Measurements from ENCODE around the gene EFHD1. TPM values are rescaled to one million over a fixed set of nuclear protein-coding genes. Genes with fewer than 3 reads are reported as not detected.

EFHD1 gene
- total and polyA plus RNA-seq, 2 of the 13 experiments (the other 11 are each of a cell fraction or from before 2014, with no cell fraction given) = 0.09 TPM; not detected in 1

DNA sequence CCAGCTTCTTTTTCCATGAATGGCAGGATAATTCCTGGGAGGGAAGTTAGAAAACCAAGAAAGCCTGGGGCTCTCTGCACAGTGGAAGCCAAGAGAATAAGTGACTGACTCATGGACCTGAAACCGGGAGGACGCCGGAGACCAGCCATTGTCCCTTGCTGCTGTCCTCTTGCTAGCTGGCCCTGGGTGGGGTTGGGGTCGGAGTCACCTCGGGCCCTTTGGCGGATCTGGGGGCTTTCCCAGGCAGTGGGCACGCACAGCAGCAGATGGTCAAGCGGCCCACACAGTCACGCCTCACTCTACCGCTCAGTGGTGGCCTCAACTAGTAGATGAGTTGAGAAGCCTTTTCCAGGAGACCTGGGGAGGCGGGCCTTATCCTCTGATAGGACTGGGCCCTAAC lies 15.6 kb downstream of the EFHD1 start:
- Histone ChIP-seq H3K27ac (ENCODE audit: extremely low read length, insufficient read depth, low read length) (no peak overlapping the region), H3K27me3 (ENCODE audit: control insufficient read depth in 1 of 2, insufficient read depth in 2 of 2, low read length in 2 of 2) (peaks cover 0 to 7% of the 10 kb centered on the region in 2 experiments; a peak in 1 of 5 replicates)
- intact Hi-C loops (cut with micrococcal nuclease; ENCODE audit: unreplicated experiment) = no loop called here

More for the DNA sequence above, 15.6 kb downstream of the EFHD1 start:
- H3K4me2 ChIP-seq (ENCODE audit: low read depth, low read length) = no peak overlapping the region
- ChIA-PET CTCF (ENCODE audit: low intra/inter-chr PET ratio, low total read pairs) (no interaction called here), POLR2A (no interaction called here)
- no TSS peak for BruUV-seq (replicated peaks)
- DNase-seq (ENCODE audit: low spot score) = no peak
- no peak overlapping the region for H2AFZ ChIP-seq (ENCODE audit: low read length)
- no peak for FAIRE-seq
- no peak overlapping the region for H3K4me3 ChIP-seq (replicated peaks in 1 of 3; ENCODE audit: insufficient read depth in 1 of 3, low read depth in 2 of 3, low read length in 3 of 3)
- no peaks in the 10 kb centered on the region for H3K9me3 ChIP-seq (ENCODE audit: low read length)
- ATAC-seq = no peak
- H3K4me1 ChIP-seq (ENCODE audit: insufficient read depth, low read length) = peaks cover 13% of the 10 kb centered on the region
- H4K20me1 ChIP-seq (ENCODE audit: insufficient read depth, low read length) = no peaks in the 10 kb centered on the region
- no peak overlapping the region for H3K9ac ChIP-seq (ENCODE audit: insufficient read depth, low read depth, low read length)
- 79% methylated on average over 4 of the region's 11 CpGs for WGBS (ENCODE audit: low lambda C conversion rate)
- no peaks in the 10 kb centered on the region for H3K79me2 ChIP-seq (ENCODE audit: insufficient read depth, low read length)
- in situ Hi-C loops (cut with HindIII; ENCODE audit: extremely low pct_ligation_motif_present, low pct_unique_long_range_greater_than_20kb) = no loop called here
- no peaks in the 10 kb centered on the region for H3K36me3 ChIP-seq (replicated peaks in 1 of 2; ENCODE audit: control insufficient read depth in 1 of 2, insufficient read depth in 2 of 2, low read length in 2 of 2)
- TF ChIP-seq ZNF281 (CRISPR knock-in tag; IDR thresholded peaks at IDR 0.05; ENCODE audit: borderline replicate concordance) (no peak), MEF2D (CRISPR knock-in tag; IDR thresholded peaks at IDR 0.05) (no peak), DMTF1 (CRISPR knock-in tag; IDR thresholded peaks at IDR 0.05) (no peak), BCL6 (CRISPR knock-in tag; IDR thresholded peaks at IDR 0.05) (no peak), AHDC1 (CRISPR knock-in tag; IDR thresholded peaks at IDR 0.05; ENCODE audit: borderline replicate concordance) (no peak), ZNF253 (CRISPR knock-in tag; IDR thresholded peaks at IDR 0.05; ENCODE audit: borderline replicate concordance) (no peak), RBM39 (IDR thresholded peaks at IDR 0.05; ENCODE audit: low read depth, low read length, poor library complexity, severe bottlenecking) (no peak), ZNF639 (CRISPR knock-in tag; conservative IDR thresholded peaks at IDR 0.05) (no peak)

All from HepG2 (cell line).